HG02852 (cell line): ENCODE data around the gene ACSM3.
"Not testable (repeated sequence)": the region's sequence is repeated elsewhere in the genome, so short reads cannot be mapped to it uniquely, and the experiment has no call there.

Experiments
- ATAC-seq: cut with Tn5 transposase; IDR thresholded peaks from one replicate; pipeline ENCODE4 v1.9.1; 2021; ENCODE audit warnings: mild to moderate bottlenecking, moderate library complexity; ENCODE audit not compliant: unreplicated experiment

The ACSM3 gene

GRCh38 chr16:20755799-20756198, 8.0 kb upstream of the ACSM3 start:
- ATAC-seq: not testable (repeated sequence)

DNA sequence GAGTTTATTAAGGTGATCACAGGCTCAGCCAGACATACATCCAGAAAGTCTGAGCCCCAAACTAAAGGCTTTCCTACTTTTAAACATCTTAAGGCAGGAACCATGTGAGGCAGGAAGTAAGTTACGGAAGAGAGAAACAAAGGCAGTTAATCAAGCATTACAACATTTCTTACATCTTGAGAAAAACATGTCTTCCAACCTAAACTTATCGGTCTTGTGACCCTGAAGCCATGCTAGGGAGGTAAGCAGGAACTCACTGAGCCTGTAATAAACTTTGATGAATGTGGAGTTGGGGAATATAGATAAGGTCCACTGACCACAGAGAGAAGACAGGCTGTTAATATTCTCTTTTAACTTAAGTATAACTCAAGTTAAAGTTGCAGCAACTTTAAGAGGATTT, 3.5 kb upstream of the ACSM3 start:
- ATAC-seq: no peak

- no peak for ATAC-seq
Observed at GRCh38 chr16:20761175-20761574, 2.6 kb upstream of the ACSM3 start.

DNA sequence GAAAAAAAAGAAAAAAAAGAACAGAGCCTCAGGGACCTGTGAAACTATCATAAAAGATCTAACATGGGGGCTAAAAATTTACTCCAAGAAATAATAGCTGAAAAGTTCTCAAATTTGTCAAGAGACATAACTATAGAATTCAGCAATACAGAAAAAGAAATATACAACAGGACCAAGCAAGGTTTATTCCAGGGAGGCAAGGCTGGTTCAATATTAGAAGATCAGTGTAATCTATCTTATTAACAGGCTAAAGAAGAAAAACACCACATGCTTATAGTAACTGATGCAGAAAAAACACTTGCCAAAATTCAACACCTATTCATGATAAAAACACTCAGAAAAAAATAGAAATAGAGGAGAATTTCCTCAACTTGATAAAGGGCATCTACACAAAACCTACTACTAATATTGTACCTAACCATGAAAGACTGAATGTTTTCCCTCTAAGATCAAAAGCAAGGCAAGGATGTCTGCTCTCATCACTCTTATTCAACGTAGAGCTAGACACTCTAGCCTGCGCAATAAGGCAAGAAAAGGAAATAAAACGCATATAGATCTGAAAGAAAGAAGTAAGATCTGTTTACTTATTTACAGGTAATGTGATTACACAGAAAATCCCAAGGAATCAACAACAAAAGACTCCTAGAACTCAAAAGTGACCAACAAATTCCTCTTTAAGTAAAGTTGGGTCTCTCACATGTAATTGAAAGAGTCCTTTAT, 1.2 kb upstream of the ACSM3 start:
- no peak for ATAC-seq

- not testable (repeated sequence) for ATAC-seq
Observed at GRCh38 chr16:20764448-20764847, 634 bp downstream of the ACSM3 start.

DNA sequence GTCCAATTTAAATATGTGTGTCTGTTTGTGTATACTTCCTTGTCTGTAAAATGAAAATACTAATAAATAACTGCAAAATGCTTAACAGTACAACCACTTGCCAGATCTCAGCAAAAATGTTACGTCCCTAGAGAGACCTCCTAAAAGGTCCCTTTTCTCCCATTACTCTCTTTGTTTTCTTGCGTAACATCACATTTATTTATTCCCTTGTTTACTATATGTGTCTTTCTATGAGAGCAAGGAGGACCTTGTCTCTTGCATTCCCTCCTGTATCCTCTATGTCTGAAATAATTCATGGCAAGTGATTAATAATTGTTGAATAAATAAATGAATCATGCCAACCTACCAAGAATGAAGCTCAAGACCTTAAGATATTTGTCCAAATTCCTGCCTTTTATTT, 1.9 kb downstream of the ACSM3 start:
- ATAC-seq: no peak

DNA sequence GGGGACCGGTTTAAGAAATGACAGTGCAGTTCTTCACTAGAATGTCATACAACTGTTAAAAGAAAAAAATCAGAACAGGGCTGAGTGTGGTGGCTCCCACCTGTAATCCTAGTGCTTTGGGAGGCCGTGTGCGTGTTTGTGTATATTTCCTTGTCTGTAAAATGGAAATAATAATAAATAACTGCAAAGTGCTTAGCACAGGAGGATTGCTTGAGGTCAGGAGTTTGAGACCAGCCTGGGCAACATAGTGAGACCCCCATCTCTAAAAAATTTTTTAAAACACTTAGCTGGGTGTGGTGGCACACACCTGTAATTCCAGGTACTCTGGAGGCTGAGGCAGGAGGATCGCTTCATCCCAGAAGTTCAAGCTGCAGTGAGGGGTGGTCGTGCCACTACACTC, 2.5 kb downstream of the ACSM3 start:
- no peak for ATAC-seq

DNA sequence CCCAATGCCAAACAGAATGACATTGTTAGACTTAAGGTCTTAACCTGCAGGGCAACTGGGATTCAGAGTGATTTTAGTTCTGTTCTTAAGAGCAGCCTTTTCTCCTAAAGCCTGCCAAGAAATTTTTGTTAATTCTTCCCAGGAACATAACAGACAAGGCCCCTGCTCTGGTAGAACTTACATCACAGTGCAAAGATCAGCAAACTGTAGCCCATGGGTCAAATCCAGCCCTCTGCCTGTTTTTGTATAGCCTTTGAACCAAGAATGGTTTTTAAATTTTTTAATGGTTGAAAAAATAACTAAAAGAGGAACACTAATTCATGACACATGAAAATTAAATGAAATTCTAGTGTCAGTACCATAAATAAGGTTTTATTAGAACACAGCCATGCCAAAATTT, 3.8 kb downstream of the ACSM3 start:
- ATAC-seq: no peak

DNA sequence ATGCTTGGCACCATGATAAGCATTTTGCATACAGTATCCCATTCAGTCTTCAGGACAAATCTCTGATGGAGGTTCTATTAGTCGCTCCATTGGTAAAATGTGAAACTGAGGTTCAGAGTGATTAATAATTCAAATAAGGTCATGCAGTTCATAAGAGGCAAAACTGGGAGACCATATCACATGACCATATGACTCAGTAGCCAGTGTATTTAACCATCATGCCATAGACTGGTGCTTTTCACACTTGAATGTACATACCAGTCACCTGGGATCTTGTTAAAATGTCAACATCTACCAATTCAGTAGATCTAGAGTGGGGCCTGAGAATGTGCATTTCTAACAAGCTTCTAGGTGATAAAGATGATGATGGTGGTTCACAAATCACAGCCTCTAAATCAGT, 4.3 kb downstream of the ACSM3 start:
- no peak for ATAC-seq

- ATAC-seq: no peak
Observed at GRCh38 chr16:20768818-20769217, 5.0 kb downstream of the ACSM3 start.

- no peak for ATAC-seq
Observed at GRCh38 chr16:20773679-20774078, 9.9 kb downstream of the ACSM3 start.

DNA sequence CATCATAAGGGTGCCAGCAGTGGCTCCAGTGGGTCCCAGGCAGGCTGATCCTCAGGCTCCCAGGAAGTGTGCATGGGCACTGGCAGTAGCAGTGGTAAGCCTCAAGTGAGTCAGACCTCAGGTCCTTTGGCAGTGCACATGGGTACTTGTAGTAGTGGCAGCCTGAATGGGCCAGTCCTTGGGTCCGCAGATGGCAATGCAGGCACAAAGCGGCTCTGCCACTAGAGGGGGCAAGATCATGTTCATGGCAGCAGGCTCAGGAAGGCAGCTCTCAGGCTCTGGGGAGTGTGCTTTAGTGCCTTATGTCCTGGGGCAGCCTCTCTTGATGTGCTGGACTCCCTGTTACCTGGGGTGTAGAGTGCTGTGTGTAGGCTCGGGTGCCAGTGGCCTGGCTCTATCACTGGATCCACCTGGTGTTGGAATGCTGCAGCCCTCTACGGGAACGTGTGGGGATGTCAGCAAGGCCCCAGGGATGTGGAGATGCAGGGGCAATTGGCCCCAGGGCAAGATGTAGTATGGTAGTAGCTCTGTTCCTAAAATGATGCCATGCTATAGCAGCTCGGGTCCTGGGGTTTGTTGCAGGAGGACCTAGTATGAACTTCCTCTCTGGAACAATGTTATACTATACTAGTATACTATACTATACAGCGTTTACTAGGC, 11.0 kb downstream of the ACSM3 start:
- no peak for ATAC-seq

DNA sequence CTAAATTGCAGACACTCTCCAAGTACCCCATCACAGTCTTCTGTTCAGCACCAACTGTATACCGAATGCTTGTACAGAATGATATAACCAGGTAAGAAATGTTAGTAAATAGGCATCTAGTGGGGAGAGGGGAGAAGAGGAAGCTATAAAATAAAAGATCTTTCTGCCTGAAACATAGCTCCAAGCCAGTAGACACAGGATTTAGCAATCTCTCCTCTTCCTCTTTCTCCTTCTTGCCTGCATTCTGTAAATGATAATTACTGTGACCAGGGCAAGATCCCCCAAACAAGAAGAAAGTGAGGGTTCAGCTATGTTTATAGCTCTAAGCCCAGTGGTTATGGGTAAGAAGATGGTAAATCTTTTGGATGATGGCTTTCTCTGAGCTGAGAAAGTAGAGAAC, 17.9 kb downstream of the ACSM3 start:
- ATAC-seq: no peak

GRCh38 chr16:20782470-20782869, 18.7 kb downstream of the ACSM3 start:
- ATAC-seq: no peak

- ATAC-seq: no peak
Observed at GRCh38 chr16:20784204-20784603, 20.4 kb downstream of the ACSM3 start.

DNA sequence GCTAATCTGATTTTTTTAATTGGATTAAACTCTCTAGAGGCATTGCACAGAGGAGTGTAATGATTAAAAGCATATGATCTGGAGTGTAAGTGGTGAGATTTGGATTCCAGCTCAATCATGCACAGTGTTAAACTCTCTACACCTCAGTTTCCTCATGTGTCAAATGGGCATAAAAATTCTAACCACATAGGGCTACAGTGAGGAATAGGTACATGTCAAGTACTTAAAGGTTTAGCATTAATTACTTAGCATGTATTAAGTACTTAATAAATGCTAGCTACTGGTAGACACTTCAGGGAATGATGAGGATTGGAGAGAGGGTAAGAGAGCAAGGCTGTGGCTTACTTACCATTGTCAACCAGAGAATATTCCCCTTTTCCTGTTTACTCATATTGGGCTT, 25.3 kb downstream of the ACSM3 start:
- ATAC-seq: no peak

- ATAC-seq: no peak
Observed at GRCh38 chr16:20791923-20792612, 28.3 kb downstream of the ACSM3 start.

DNA sequence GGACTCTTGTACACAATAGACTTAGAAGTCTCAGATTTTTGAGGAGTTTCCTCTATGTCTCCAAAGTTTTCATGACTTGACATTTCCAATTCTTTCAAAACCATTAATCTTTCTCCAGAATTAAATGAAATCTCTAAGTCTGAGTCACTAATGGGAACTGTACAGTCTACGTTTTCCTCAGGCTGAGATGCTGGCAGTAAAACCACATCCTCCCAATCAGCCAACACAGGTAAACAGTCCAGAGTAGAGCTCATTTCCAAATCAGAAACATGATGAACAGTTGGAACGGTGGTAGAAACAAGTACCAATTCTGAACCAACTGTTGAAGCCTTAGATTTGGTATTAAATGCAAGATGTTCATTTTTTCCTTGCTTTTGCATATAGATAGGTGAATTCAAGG, 34.5 kb downstream of the ACSM3 start:
- no peak for ATAC-seq

GRCh38 chr16:20799599-20799998, 35.8 kb downstream of the ACSM3 start:
- ATAC-seq: no peak

- no peak for ATAC-seq
Observed at GRCh38 chr16:20801278-20801677, 37.5 kb downstream of the ACSM3 start.

DNA sequence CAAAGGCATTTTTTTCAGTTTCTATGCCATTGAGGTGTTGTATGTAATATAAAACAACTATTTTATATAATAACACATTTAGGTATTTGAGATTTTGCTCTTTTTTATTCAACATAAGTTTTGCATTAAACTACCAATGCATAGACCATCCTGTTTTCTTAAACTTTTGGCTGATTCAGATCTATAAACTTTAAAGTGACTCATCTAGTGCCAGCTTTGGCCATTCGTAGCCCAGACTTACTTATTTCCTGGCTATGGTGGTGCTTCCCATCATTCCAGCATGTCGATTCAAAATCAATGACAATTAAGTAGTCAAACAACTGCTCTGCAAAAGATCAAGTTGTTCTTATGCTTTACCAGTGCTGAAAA, 39.4 kb downstream of the ACSM3 start:
- ATAC-seq: no peak

DNA sequence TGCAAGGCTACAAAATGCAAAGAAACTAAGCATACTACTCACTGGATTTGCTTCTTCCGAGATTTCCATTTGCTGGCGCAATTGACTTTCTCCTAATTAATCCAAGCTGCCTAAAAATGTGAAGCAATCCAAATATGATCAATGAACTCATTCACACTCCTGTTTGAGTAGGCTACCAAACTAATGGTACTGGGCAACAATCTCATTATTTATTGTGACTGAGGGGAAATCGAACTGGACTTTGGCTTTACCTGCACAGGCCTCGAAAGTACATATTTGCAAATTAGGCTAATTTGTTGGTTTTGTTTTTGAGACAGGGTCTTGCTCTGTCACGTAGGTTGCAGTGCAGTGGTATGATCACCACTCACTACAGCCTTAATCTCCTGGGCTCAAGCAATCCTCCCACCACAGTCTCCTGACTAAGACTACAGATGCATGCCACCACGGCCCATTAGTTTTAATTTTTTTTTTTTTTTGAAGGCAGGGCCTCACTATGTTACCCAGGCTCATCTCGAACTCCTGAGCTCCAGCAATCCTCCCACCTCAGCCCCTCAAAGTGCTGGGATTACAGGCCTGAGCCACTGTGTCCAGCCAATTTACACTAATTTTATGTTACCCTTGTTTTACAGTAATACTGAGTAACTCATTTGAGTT, 39.9 kb downstream of the ACSM3 start:
- ATAC-seq: no peak
